Activated gamma-delta T cell treated with Interleukin-2 at 50 U/mL for 16 hours (primary cell): Measurements from ENCODE around the gene ITGB1BP1.

ENCODE experiments used
- DNase-seq: peaks from one replicate; pipeline ENCODE4 v3.0.0-alpha.2; 2020

The ITGB1BP1 gene

GRCh38 chr2:9423922-9424272, 569 bp upstream of the ITGB1BP1 start:
- peak; percentile 15 for DNase-seq

GRCh38 chr2:9422321-9423099, 818 bp downstream of the ITGB1BP1 start:
- peak; percentile 38 for DNase-seq

GRCh38 chr2:9420495-9420894, 2.8 kb downstream of the ITGB1BP1 start:
- DNase-seq: no peak

- no peak for DNase-seq
Observed at GRCh38 chr2:9419541-9419940, 3.8 kb downstream of the ITGB1BP1 start.

GRCh38 chr2:9418746-9419145, 4.6 kb downstream of the ITGB1BP1 start:
- DNase-seq: no peak

- DNase-seq: no peak
Observed at GRCh38 chr2:9417725-9418124, 5.6 kb downstream of the ITGB1BP1 start.

- DNase-seq: no peak
Observed at GRCh38 chr2:9416962-9417316, 6.4 kb downstream of the ITGB1BP1 start.

GRCh38 chr2:9416267-9416961, 6.9 kb downstream of the ITGB1BP1 start:
- no peak for DNase-seq

- DNase-seq: no peak
Observed at GRCh38 chr2:9415516-9416169, 7.7 kb downstream of the ITGB1BP1 start.

GRCh38 chr2:9412781-9413180, 10.5 kb downstream of the ITGB1BP1 start:
- no peak for DNase-seq

GRCh38 chr2:9410108-9410507, 13.2 kb downstream of the ITGB1BP1 start:
- DNase-seq: no peak

GRCh38 chr2:9408641-9409151, 14.6 kb downstream of the ITGB1BP1 start:
- DNase-seq: no peak

- DNase-seq: no peak
Observed at GRCh38 chr2:9407363-9407811, 15.9 kb downstream of the ITGB1BP1 start.

GRCh38 chr2:9406529-9407362, 16.6 kb downstream of the ITGB1BP1 start:
- DNase-seq: no peak

GRCh38 chr2:9405636-9406035, 17.7 kb downstream of the ITGB1BP1 start:
- DNase-seq: no peak

GRCh38 chr2:9404451-9404850, 18.9 kb downstream of the ITGB1BP1 start:
- DNase-seq: no peak

GRCh38 chr2:9403924-9404323, 19.4 kb downstream of the ITGB1BP1 start:
- DNase-seq: no peak

- no peak for DNase-seq
Observed at GRCh38 chr2:9401646-9402371, 21.5 kb downstream of the ITGB1BP1 start.

GRCh38 chr2:9401059-9401547, 22.2 kb downstream of the ITGB1BP1 start:
- no peak for DNase-seq

- DNase-seq: no peak
Observed at GRCh38 chr2:9400268-9401058, 22.9 kb downstream of the ITGB1BP1 start.
